Esophagus squamous epithelium (tissue), 4 donors: Measurements from ENCODE around the gene CDR2L.
A peak's percentile ranks its signal among the peaks of the same experiment; 100 is the strongest.

Experiments used
- CTCF ChIP-seq, 6 experiments: fragments of 450-650 bp in 4 of 6; fragments of 200-600 bp in 2 of 6; sonication (generic) in 2 of 6; IDR thresholded peaks; one replicate each; pipeline ENCODE4 v1.5.1; 2016 to 2019; ENCODE audit warnings: antibody characterized with exemption in 6 of 6, mild to moderate bottlenecking in 4 of 6, moderate library complexity in 4 of 6
- POLR2A ChIP-seq, 4 donors: fragments of 450-650 bp; IDR thresholded peaks; one replicate each; pipeline ENCODE4 v1.6.1; 2017; ENCODE audit warnings: antibody characterized with exemption in 4 of 4, mild to moderate bottlenecking in 4 of 4, moderate library complexity in 3 of 4

- TF ChIP-seq POLR2A (IDR thresholded peaks at IDR 0.05) (no peak), CTCF (IDR thresholded peaks at IDR 0.05) (peak in 1 of 6 experiments; percentile 18)
These were observed 19.2 kb downstream of the CDR2L start for GRCh38 chr17:75006653-75007052.
